Activated effector memory CD4-positive, alpha-beta T cell treated with Interleukin-2 at 50 U/mL for 16 hours (primary cell): ENCODE data around the gene PUDP.
"Not testable (repeated sequence)": the region's sequence is repeated elsewhere in the genome, so short reads cannot be mapped to it uniquely, and the experiment has no call there.

Experiments used
- DNase-seq: peaks from one replicate; pipeline ENCODE4 v3.0.0-alpha.2; 2020

The PUDP gene

DNA sequence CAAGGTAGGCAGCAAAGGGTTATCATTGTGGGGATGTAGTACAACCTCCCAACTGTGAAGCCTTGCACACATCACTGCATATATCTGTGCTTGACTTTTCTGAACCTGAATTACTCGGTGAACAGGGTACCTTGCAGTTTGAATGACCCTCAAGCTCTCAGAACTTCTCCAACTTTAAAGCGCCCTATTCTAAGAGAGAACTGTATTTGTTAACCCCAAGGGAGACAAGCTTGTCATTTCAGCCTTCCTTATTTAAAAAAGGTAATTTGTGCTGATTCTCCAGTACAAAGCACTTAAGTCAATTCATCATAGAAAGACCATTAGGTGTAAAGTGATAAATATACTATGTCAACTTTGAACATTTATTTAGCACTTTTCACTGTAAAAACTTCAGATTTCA lies 122.5 kb downstream of the PUDP start:
- no peak for DNase-seq

DNA sequence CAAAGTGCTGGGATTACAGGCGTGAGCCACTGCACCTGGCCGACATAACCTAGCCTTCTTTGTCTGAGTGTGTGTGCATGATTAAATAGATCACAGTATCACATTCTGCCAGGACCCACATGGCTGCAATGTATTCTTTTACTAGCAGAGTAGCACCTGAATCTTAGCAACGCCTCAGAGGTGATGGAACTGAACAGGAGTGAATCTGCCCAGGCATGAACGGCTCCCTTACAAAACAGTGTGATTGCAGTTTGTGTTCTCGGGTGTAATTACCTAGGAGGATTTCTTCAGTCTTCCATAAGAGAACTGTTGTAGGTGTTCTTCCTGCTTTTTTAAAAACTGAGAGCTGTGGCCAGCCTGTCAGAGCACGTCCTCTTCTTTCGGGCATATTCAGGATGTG lies 123.1 kb downstream of the PUDP start:
- DNase-seq, result no peak

DNA sequence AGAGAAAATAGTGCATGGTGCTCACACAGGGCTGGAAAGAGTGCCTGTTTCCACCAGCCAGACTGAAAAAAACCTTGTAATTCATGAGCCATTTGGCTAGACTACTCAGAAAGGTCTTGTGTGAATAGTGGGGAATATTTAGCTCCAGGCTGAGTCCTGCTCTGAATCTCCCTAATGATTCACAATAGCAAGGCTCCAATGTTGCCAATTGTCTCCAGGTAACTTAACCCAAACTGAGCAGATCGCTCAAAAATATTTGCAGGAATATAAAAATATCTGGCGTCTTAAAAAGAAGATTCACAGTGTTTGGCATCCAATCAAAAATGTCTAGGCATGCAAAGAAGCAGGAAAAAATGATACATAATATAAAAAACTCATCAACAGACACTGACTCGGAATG lies 125.0 kb downstream of the PUDP start:
- not testable (repeated sequence) for DNase-seq

DNA sequence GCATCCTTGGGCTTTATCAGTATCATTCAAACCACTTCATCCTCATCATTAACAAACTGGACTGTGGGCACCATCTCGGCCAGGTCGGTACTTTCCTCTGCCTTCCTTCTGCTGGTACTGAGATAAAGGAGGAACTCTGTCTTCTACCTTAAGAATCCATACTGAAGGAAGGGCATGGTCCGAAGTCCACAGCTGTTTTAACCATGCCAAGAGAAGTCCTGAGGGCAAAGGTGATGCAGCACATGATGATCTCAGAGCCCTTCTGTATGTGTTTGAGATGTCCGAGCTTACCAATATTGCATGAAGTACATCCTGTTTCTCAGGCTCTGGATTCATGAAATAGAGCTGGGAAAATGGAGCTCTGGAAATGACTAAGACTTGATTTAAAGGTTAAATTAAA lies 126.0 kb downstream of the PUDP start:
- no peak for DNase-seq

DNA sequence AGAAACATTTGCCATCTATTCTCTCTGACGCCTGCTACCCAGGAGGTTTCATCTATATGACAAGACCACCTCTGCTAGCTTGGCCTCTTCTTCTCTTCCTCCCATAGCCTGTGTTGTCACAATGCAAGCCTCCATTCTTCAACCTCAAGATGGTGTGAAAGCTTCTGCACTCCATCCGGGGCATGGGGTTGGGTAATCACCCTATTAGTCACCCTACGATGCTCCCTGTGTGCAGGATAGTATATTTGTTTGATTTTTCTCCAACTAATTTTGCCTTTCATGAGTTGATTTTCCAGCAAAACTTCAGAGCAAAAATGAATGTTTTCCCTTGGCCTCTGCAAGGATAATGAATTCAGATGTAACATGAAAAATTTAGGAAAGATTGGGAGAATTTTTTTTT lies 128.4 kb downstream of the PUDP start:
- DNase-seq, result no peak

DNA sequence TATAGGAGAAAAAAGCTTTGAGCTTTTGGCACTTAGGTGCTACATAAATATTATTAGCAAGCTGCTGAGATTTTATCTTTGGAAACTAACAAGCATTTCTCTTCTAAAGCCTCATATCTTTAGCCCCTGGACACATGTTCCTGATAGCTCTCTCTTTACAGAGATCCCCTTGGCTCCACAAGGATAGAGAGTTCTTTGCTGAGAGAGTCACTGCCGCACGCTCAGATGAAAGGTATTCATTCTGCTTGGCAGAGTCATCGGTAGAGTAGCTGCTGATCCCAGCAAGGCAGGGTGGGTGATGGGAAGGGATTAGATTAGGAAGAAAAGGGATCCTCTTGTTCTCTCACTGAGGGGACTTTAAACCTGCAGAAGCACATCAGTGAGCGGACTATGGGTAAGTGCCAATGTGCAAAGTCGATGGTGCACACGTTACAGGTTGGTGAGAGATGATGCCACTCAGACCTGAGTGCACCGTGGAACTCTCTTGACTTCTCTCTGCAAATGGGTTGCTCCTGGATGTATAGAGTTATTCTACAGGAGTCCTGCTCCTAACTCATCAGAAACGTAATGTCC lies 135.6 kb downstream of the PUDP start:
- DNase-seq, result not testable (repeated sequence)

DNA sequence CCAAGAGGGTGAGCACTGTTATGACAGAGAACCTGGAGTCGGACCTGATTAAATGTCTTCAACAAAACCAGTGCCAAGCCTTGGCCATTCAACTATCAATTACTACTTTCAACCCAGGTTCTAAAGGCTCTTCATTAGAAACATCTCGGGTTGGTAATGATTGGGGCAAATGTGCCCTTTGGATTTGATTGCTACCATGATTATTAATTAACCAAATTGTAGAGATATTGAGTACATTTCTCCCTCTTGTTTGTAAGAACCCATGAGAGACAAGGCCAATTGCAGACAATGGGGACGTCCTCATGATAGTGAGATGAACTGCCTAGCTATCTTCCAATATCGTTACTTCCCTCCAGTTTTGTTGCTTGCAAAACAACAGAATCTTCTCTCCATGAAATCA lies 137.1 kb downstream of the PUDP start:
- DNase-seq, result not testable (repeated sequence)

DNA sequence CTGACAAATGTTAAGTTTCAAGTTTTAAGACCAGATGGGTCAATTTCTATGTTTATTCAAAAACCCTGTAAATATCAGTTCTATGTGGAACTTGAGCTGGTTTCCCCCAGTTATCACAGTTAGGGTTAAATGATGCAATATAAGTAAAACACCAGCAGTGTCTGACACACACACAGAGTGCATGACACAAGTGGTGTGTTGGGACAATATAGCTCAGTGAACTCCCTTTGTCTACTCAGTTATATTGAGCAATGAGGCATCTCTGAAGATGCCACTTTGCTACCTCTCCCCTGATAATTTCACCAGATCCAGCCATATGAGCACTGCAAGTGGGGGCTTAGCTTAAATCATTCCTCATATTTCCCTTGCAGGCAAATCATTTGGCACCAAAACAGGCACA lies 140.6 kb downstream of the PUDP start:
- not testable (repeated sequence) for DNase-seq
